Posterior vena cava (tissue), 2 donors: ENCODE results near the gene KIF3A. TPM values are rescaled to one million over a fixed set of nuclear protein-coding genes. Genes with fewer than 3 reads are reported as not detected.

ENCODE experiments used
- DNase-seq: peaks from one replicate; pipeline ENCODE4 v3.0.0-alpha.2; 2020; ENCODE audit warnings: low spot score
- intact Hi-C, 2 donors: fragments of 100-400 bp; cut with DNase I; formaldehyde crosslinking; loops; one replicate each; pipeline versions ENCODE4 v1.14.1 to v1.14.2; 2022 to 2023
- total RNA-seq, 2 donors: library from RNA; stranded (reverse); fragmentation: NEBNext Ultra II Directional; extraction: Animal tissue kit (Norgen Biotek cat#: 25700); gene quantifications; one replicate each; pipeline ENCODE4 v1.2.1, GENCODE V29; 2021
- donor health status: DM: yes; HTN: yes; CAD: no.
- donor health status: DM: yes; HTN: yes; CAD: no.

KIF3A gene
- total RNA-seq, 2 donors from 2014 or later: 7.5 to 10.0 TPM

DNA sequence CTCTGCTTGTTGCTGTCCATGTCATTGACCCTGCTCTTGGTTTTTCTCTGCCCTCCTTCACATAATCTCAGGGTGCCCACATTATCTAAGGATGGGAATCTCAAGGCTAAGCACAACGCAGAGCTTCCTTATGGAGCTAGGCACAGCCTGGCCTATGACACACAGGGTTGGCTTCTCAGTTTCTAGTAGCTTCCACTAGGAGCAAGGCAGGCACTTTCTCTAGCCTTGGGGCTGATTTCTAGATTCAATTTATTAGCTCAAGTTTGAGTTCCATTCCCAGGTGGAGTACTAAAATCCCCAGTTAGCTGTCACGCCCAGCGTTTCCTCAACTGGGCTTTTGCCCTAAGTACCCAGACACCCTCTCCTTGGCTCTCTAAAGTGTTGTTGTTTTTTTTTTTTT, 51.2 kb downstream of the KIF3A start:
- DNase-seq: peak; percentile 3
- intact Hi-C loops: no loop called here

DNA sequence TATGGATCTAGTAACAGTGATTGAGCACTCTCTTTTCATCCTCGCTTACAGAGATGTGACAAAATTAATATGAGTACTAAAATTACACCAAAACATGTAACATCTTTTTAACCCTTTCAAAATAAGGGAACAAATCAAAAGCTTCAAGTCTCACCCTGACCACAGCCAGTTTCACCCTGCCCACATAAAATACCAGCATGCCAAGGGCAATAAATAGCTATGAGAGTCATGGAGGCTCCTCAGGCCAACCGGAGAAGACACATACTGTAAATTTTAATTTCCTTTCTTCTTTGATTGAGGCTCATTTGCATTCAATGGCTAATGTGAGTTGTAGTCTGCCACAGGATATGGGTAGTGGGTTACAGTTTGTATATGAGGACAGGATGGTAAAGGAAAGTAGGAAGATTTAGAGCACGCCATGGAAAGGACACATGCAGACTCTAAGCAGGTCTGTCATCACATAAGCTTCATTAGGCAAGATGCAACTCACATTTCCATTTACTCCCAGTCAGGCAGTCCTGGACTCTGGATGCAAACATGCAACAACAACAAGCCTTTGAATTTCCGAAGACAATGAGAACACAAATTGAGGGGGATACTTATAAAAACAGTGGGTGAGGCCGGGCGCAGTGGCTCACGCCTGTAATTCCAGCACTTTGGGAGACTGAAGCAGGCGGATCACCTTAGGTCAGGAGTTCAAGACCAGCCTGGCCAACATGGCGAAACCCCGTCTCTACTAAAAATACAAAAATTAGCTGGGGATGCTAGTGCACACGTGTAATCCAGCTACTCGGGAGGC, 52.2 kb downstream of the KIF3A start:
- intact Hi-C loops: no loop called here
- peak; percentile 62 for DNase-seq

DNA sequence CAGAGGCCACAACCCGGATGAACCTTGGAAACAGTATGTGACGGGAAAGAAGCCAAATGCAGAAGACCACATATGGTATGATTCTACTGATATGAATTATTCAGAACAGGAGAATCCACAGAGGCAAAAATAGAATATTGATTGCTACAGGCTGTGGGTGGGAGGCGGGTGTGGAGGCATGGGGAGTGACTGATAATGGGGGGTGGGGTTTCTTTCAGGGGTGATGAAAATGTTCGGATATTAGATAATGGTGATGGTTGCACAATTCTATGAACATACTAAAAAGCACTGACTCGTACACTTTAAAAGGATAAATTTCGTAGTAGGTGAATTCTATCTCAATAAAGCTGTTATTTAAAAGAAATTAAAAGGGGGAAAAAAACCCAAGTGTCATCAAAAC, 52.9 kb downstream of the KIF3A start:
- intact Hi-C loops: no loop called here
- DNase-seq: no peak

DNA sequence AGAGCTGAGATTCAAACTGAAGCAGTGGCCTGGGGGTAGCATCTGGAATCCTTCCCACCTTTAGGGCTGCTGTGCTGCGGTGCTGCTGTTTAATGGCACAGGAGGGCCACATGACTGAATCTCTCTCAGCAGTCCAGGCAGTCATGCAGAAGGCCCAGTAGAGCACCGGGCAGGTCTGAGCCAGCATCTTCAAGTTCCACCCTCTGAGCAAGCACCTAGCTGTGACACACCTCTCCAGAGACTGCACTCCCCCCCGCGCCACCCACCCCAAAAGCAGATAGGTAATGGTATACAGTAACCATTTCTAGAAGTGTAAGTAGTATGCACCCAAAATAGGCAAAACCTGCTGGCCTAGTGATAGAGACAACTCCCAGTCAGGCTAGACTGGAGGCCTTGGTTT, 55.4 kb downstream of the KIF3A start:
- DNase-seq: peak; percentile 34
- intact Hi-C loops: no loop called here

DNA sequence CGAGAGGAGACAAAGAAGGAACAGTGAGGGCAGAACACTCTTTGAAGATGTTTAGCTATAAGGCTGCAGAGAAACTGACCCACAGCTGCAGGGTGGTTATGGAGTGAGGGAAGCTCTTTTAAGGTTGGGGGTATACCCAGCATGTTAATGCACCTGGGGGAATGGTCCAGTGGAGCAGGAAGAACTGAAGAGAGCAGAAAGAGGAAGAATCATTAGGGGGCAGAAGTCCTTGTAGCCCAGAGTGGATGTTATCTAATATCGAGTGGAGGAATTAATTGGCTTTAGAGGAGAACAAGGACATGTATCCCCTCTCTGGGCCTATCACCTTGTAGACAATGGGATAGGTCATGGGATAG, 55.9 kb downstream of the KIF3A start:
- intact Hi-C loops: no loop called here

DNA sequence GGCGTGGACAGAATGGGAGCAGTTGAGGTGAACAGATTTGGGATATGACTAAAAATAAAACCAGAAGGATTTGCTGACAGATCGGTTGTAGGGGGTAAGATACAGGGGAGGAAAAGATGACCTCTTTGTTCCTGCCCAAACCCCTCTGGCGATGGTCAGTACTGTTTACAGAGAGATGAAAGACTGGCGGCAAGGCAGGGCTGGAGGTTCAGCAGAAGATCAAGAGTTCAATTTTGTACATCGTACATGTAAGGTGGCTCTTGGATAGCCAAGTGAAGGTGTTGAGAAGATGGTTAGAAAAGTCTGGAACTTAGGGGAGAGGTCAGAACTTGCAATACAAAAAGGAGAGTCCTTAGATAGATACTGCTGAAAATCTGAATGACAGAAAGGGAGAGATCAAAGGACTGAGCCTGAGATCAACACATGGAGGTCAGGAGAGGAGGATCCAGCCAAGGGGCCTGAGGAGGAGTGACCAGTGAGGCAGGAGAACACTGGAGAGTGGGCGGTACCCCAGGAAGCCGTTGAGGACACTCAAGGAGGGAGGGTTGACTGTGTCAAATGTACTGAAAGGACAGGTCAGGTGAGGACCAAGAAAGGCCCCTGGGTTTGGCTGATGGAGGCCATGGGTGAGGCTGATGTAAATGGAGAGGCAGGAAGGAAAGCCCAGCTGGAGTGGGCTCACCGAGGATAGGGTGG, 56.4 kb downstream of the KIF3A start:
- peak; percentile 19 for DNase-seq
- intact Hi-C loops: no loop called here

More for the DNA sequence above, 55.9 kb downstream of the KIF3A start:
- DNase-seq: no peak

DNA sequence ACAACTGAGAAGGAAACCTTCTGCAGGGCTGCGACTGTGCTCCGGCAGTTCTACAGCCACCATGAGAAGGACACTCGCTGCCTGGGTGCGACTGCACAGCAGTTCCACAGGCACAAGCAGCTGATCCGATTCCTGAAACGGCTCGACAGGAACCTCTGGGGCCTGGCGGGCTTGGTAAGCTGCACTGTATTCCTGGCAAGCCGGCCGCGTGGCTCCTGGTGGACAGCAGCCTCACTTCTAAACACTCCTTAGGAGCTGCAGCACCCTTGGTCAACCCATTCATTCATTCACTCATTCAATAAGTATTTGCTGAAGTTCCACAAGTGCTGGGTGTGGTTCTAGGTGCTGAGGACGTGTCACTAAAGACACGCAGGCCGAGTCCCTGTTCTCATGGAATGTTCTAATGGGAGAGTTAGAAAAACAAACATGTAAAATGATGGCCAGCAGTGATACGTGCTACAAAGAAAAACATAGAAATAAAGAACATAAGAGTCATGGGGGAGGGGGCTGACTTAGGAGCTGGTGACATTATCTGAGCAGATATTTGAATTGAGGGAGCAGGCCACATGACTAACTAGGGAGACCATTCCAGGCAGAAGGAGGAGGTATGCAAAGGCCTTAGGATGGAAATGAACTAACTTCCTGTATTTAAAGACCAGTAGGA, 57.5 kb downstream of the KIF3A start:
- intact Hi-C loops: loop anchor here in 1 of 2 donors (2.0 kb wide), 1 partner anchor 45 kb away; no protein-coding TSS in a partner anchor
- peak; percentile 53 for DNase-seq

DNA sequence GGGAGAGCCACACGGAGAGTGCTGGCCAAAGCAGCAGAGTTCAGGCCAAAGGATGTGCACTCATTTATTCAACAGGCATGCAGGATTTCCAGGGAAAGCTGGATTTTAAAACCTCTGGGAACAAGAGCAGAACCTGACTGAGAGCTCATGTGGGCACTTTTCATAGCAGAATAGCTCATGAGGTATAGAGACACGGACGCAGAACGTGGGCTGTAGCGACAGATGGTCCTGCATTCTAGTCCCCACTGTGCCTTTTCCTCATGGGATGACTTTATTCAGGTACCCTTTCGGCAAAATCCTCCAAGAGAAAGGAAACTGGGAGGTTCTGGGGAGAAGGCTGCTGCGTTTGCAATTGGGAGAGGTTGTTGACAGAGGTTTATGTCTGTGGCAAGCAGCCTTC, 58.2 kb downstream of the KIF3A start:
- peak; percentile 59 for DNase-seq
- intact Hi-C loops: loop anchor here in 1 of 2 donors (2.0 kb wide), 1 partner anchor 46 kb away; no protein-coding TSS in a partner anchor

DNA sequence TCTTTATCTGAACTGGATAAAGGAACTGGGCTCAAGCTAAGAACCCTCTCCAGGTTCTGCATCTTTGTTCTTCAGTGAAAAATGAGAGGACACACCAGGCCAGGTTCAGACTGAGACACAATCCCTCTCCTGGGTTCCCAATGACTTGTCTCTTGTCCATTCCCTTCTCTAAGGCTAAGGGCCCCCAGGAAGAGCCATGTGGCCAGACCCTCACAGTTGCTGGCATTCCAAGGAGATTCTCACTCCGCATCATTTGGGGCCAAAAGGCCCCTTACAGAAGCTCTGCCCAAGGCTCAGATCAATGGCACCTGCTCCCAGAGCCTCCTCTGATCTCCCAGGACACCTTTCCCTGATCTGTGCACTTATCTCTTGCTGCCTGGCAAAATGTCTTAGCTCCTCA, 58.6 kb downstream of the KIF3A start:
- DNase-seq: no peak
- intact Hi-C loops: loop anchor here in 1 of 2 donors (2.0 kb wide), 1 partner anchor 46 kb away; no protein-coding TSS in a partner anchor

DNA sequence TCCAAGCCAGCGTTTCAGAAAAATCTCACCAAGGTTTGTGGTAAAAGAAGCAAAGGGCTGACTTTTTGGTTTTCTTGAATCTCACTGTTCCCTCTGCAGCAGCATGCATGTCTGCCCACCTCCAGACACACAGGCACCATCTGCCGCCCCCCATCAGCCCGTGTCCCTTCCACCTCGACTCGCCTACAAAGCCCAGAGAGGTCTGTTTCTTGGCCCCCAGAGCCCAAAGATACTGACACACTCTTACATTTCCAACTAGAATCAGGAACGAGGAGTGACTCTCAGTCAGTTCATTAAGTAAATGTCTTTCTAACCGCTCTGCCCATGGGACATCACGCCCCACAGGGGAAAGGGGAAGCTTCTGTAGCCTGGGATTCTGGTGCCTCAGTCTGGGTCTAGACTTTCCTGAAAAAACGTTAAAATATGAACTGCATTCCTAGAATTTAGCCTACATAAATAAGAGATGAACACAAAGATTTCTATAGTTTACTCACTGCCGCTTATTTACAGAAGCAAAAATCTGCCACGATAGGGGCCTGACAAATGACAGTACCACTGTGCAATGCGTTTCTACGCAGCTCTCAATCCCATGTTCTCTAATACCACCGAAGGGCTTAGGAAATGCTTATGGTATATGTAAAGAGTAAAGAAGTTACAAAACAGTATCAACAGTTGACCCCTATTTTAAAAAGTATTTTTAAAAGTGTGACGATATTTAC, 59.5 kb downstream of the KIF3A start:
- DNase-seq: peak; percentile 62
- intact Hi-C loops: loop anchor here in 1 of 2 donors (2.0 kb wide), 1 partner anchor 47 kb away; no protein-coding TSS in a partner anchor

DNA sequence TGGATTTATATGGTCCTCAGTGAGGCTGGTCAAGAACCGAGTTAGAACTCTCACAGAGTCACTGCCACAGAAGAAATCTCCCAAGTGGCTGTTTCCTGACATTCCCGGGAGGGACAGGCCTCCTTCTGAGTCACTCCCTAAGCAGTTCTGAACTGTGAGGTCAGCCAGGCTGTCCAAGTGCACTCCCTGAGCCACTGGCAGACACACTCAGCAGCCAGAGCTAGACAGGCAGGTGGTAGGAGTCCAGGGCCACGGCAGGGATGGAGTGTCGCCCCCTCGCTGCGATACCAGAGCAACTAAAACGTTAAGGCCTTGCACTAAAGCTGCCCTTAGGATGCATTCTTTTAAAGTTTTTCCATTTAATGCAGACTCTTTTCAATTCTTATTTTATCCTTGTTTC, 60.2 kb downstream of the KIF3A start:
- DNase-seq: peak; percentile 86
- intact Hi-C loops: no loop called here

DNA sequence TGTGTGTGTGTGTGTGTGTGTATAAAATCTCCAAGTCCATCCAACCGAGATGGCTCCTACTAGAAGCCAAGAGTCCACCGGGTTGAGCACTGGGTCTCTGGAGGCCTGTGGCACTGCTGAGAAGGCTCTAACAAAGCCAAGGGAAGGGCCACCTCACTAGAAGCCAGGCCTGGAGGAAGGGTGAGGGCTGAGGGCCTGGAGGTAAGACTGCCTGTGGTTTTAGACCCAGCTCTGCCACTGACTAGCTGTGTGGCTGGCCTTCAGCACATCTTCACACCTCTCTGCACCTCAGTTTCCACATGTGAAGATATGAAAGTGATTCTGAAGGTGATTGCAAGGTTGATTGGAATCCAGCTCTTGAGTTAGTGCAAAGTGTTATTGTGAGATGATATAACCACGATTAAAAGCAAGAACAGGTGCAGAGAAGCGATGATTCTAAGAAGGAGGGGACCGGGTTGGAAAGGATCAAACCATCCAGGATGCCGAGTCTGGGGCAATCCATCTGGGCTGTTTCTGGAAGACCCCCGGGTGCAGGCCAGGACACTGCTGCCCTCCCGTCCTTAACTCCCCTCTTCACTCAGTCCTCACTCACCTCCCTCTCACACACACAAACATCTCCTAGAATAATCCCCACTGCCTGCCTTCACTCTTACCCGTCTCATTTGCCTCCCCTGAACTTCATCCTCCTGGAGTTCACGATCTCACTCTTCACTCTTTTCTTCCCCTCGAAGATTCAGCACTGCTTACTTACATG, 61.2 kb downstream of the KIF3A start:
- intact Hi-C loops: no loop called here
- peak; percentile 62 for DNase-seq

DNA sequence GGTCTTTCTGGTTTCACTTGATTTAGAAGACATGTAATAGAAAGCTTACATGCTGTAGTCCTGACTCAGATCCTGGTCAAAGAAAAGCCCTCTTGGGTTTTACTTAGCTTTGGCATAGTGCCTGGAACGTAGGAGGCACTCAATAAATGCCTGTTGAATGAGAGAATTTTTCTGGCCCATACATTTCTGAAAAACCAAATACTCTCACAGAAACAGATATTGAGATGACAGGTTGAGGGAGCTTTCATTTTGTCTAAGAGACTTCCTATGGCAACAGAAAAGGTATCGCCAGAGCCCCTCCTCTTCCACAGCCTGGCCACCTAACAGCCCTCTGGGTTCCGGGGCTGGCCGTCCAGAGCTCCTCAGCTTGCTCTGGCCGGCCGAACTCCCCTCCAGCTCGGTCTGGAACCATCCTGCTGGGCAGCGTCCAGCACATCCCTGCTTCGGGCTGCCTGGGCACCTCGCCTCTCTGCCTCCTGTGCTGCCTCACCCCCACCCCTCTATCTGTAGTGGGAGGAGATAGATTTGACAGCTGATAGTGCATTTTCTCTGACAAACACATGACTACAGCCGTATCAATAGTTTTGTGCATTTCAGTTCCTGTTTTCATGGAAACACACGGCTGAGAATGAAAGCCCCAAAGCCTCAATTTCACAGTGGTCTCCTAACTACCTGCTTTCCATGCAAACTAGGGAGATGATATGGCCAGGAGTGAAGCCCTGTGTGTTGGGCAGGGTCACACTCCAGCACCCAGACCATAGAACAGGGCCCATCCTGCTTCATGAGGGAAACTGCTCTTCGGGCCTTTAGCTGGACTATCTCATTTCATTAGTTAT, 62.5 kb downstream of the KIF3A start:
- DNase-seq: no peak
- intact Hi-C loops: no loop called here

DNA sequence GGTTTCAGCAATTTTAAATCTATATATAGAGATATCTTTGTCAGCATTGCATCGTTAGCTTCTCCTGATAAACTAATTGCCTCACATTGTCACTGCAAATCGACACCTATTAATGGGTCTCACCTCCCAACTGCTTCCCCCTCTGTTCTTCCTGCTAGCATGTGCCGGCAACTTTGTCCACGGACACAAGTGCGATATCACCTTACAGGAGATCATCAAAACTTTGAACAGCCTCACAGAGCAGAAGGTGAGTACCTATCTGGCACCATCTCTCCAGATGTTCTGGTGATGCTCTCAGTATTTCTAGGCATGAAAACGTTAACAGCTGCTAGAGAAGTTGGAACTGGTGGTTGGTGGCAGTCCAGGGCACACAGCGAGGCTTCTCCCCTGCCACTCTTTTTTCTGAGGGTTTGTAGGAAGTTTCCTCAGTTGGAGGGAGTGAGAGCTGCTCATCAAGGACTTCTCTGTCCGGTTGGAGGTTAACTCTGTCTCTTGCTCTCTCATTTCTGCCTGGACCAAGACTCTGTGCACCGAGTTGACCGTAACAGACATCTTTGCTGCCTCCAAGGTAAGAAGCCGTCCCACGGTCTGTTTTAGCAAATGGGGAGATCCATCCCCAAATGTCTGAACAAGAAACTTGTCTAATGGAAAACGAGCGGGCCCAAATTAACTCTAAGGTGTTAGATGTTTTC, 63.3 kb downstream of the KIF3A start, which contains the start of gene IL4:
TSS of gene IL4 (plus strand) at position 51 of the 692 bp plus-strand sequence. CDS start at position 113, 62 bp downstream.
- no peak for DNase-seq
- intact Hi-C loops: no loop called here

DNA sequence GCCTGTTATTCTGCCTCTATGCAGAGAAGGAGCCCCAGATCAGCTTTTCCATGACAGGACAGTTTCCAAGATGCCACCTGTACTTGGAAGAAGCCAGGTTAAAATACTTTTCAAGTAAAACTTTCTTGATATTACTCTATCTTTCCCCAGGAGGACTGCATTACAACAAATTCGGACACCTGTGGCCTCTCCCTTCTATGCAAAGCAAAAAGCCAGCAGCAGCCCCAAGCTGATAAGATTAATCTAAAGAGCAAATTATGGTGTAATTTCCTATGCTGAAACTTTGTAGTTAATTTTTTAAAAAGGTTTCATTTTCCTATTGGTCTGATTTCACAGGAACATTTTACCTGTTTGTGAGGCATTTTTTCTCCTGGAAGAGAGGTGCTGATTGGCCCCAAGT, 63.9 kb downstream of the KIF3A start:
- intact Hi-C loops: no loop called here
- DNase-seq: no peak

DNA sequence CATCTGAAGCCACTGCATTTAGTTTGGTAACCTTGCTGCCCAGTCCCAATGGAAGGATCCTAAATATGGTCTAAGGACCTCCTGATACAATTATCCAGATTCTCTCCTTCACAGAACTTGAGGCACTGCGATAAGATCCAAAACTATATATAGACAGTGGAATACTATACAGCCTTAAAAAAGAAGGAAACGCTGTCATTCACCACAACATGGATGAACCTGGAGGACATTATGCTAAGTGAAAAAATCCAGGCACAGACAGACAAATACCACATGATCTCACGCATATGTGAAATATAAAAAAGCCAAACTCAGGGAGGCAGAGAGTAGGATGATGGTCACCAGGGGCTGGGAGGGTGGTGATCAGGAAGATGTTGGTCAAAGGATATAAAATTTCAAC, 66.3 kb downstream of the KIF3A start:
- DNase-seq: no peak

More for the DNA sequence above, 66.3 kb downstream of the KIF3A start:
- intact Hi-C loops: no loop called here
